ENCODE measurements around the gene PDPK1. TPM values are rescaled to one million over a fixed set of nuclear protein-coding genes. Genes with fewer than 3 reads are reported as not detected.
"Not testable (repeated sequence)": the region's sequence is repeated elsewhere in the genome, so short reads cannot be mapped to it uniquely, and the experiment has no call there.

The PDPK1 gene
- total RNA-seq, 1 donor: 29.9 TPM

- TF ChIP-seq CTCF (IDR thresholded peaks at IDR 0.05; ENCODE audit: insufficient read depth, low read length): no peak
- no peak for DNase-seq (ENCODE audit: low read depth)
- no peak overlapping the region for H3K4me3 ChIP-seq (ENCODE audit: low read depth, low read length)
Observed at GRCh38 chr16:2596747-2597559, 59.1 kb downstream of the PDPK1 start.

- no peak for TF ChIP-seq CTCF (IDR thresholded peaks at IDR 0.05; ENCODE audit: insufficient read depth, low read length)
- DNase-seq (ENCODE audit: low read depth): no peak
- H3K4me3 ChIP-seq (ENCODE audit: low read depth, low read length): no peak overlapping the region
Observed at GRCh38 chr16:2597560-2597902, 59.7 kb downstream of the PDPK1 start.

DNA sequence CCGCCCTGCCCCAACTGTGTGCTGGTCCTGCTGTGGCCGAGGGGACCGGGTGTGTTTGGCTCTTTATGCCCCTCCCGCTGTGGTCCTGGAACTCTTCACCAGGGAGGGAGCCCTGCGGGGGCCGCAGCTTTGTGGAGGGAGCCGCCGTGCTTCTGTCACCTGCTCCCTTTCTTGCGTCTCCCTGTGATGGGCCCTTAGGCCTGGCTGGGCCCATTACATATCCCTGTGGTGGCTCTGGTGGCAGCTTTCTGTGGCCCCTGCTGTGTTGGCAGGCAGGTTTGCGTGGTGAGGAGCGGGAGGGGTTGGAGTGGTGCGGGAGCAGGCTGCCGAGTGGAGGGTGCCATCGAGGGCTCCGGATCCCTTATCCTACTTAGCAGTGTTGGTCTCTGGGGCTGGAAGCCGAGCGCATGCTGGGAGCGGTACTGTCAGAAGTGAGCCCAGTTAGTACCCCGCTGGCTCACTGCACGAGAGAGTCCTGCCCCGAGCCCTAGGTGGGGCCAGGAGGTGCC, 60.4 kb downstream of the PDPK1 start:
- DNase-seq (ENCODE audit: low read depth): no peak
- no peak overlapping the region for H3K4me3 ChIP-seq (ENCODE audit: low read depth, low read length)
- TF ChIP-seq CTCF (IDR thresholded peaks at IDR 0.05; ENCODE audit: insufficient read depth, low read length): no peak

- no peak for DNase-seq (ENCODE audit: low read depth)
Observed at GRCh38 chr16:2598723-2599122, 60.9 kb downstream of the PDPK1 start.

DNA sequence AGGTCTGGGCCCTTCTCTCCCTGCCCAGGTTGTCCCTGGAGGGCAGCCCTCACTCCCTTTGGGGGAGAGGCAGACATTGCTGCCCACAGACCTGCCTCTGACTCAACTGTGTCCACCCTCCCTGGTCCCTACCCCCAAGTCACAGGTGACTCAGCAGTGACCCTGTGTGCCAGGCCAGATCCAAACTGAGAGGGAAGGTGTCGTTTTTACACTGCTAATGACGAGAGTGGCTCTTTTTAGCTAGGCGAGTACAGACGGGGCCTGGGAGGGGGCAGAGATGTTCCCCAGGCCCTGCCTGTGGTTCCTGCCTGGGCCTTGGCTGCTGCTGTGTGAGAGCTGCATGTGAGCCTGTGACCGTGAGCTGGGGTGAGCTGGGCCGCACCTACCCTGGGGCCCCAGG, 61.3 kb downstream of the PDPK1 start:
- DNase-seq (ENCODE audit: low read depth): not testable (repeated sequence)

More at GRCh38 chr16:2598723-2599122, 60.9 kb downstream of the PDPK1 start:
- no peak overlapping the region for H3K4me3 ChIP-seq (ENCODE audit: low read depth, low read length)
- TF ChIP-seq CTCF (IDR thresholded peaks at IDR 0.05; ENCODE audit: insufficient read depth, low read length): no peak

DNA sequence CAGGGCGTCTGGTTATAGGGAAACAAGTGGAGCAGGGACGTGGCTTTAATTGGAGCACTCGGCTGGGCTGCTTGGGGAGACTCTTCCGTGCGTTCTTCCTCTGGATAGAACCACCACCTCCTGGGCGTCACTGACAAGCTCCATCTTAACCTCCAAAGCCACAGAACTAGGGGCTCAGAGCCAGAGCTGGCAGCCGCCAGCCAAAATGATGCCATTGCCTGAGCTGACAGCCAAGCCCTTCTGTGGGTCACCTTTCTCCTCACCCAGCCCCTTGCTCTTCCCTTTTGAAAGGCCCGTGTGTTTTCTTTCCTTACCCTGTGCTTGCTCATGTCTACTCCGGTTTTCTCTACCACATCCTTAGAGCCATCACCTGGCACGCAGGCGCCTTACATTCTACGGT, 62.0 kb downstream of the PDPK1 start:
- DNase-seq (ENCODE audit: low read depth); H3K4me3 ChIP-seq (ENCODE audit: low read depth, low read length): not testable (repeated sequence)

More for the DNA sequence above, 61.3 kb downstream of the PDPK1 start:
- H3K4me3 ChIP-seq (ENCODE audit: low read depth, low read length): not testable (repeated sequence)

DNA sequence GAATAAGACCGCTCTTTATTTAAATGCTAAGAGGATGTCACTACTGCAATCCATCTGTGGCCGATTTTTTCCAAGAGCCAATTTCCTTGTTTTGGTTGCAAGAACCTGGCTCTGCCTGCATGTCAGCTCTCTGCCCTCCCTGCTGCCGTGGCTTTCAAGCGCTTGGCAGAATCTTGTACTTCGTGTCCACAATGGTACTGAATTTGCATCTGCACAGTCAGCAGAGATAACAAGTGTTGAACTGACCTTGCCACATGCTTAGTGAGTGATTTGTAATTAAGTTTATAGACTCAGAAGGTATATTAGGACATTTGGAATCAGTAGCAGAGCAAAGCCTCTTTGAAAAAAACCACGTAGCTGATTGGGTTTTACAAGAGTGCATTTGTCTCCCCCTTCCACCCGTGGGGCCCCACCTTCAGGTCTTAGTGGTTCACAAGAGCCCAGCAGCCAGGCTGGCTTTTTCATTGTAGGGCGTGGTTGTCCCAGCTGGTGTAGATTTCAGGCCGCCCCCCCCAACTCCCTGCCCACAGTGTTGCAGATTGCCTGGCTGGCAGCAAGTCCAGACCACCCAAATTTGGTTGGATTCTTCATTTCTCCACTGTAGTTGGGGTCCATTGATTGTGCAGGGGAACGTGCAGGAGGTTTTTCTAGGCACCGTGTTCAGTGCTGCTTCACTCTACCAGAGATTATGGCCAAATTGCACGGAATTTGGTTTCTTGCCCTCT, 63.6 kb downstream of the PDPK1 start:
- not testable (repeated sequence) for H3K4me3 ChIP-seq (ENCODE audit: low read depth, low read length); DNase-seq (ENCODE audit: low read depth)

GRCh38 chr16:2602175-2602574, 64.4 kb downstream of the PDPK1 start:
- not testable (repeated sequence) for DNase-seq (ENCODE audit: low read depth); H3K4me3 ChIP-seq (ENCODE audit: low read depth, low read length)
